C4-2B (cell line): Measurements from ENCODE around the gene PI16.

ENCODE experiments used
- H3K27ac ChIP-seq: fragments of 450-650 bp; 2 replicates; pipeline ENCODE4 v1.5.1; 2017
- ZFX ChIP-seq: fragments of 450-650 bp; IDR thresholded peaks from 2 replicates; pipeline ENCODE4 v1.6.1; 2017
- TF ChIP-seq, protein P1 (sequence below): fragments of 450-650 bp; conservative IDR thresholded peaks from 2 replicates; pipeline ENCODE4 v1.5.1; 2017; ENCODE audit warnings: mild to moderate bottlenecking

Gene PI16

DNA sequence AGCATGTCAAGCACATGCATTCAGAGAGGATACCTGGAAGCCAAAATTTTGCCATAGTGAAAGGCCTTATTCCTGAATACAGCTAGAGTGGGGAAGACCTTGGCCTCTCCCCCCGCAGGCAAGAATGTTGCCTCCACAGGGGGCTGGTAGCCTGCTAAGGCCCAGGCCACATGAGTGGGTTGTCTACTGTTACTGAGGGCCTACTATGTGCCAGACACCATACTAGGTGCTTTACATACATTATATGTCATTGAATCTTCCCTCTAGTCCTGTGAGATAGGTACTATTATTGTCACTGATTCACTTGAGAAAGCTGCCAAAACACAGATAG, 642 bp upstream of the PI16 start:
- no peak overlapping the region for H3K27ac ChIP-seq
- no peak for TF ChIP-seq ZFX
- TF ChIP-seq, protein P1, sequence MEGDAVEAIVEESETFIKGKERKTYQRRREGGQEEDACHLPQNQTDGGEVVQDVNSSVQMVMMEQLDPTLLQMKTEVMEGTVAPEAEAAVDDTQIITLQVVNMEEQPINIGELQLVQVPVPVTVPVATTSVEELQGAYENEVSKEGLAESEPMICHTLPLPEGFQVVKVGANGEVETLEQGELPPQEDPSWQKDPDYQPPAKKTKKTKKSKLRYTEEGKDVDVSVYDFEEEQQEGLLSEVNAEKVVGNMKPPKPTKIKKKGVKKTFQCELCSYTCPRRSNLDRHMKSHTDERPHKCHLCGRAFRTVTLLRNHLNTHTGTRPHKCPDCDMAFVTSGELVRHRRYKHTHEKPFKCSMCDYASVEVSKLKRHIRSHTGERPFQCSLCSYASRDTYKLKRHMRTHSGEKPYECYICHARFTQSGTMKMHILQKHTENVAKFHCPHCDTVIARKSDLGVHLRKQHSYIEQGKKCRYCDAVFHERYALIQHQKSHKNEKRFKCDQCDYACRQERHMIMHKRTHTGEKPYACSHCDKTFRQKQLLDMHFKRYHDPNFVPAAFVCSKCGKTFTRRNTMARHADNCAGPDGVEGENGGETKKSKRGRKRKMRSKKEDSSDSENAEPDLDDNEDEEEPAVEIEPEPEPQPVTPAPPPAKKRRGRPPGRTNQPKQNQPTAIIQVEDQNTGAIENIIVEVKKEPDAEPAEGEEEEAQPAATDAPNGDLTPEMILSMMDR = no peak

DNA sequence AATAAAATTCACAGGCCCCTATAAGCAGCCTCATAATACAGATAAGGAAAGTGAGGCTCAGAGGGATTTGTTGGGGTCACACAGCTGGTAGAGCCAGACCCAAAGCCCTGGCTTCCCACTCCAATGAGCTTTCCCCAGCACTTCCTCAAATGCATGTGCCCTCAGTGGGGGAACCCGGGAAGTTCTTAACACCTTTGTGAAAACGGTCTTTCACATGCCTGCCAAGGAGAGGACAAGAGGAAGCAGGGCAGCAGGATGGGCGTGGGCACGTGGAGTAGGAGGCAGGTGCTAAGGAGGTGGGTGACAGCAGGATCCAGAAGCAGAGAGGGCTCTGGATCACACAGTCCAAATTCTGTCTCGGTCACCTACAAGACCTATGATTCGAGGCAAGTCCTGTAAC, 598 bp downstream of the PI16 start:
- TF ChIP-seq ZFX = no peak
- TF ChIP-seq, protein P1 = no peak
- H3K27ac ChIP-seq = no peak overlapping the region

- TF ChIP-seq, protein P1 = no peak
- no peak for TF ChIP-seq ZFX
- no peak overlapping the region for H3K27ac ChIP-seq
Observed at GRCh38 chr6:36955671-36956445, 1.3 kb downstream of the PI16 start.

DNA sequence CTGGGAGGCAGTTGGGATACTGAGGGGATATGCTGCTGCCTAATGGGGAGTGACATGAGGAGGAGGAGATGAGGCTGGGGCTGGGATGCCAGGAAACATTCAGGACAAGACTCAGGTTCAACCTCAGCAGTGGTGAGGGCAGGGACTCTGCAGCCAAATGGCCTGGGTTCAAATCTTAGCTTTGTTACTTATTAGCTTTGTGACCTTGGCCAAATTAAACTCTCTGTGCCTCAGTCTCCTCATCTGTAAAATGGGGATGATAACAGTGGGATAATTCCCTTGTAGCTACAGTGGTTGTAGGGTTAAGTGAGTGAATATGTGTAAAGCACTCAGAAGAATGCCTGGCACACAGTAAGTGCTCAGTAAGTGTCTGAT, 1.9 kb downstream of the PI16 start:
- H3K27ac ChIP-seq = no peak overlapping the region

DNA sequence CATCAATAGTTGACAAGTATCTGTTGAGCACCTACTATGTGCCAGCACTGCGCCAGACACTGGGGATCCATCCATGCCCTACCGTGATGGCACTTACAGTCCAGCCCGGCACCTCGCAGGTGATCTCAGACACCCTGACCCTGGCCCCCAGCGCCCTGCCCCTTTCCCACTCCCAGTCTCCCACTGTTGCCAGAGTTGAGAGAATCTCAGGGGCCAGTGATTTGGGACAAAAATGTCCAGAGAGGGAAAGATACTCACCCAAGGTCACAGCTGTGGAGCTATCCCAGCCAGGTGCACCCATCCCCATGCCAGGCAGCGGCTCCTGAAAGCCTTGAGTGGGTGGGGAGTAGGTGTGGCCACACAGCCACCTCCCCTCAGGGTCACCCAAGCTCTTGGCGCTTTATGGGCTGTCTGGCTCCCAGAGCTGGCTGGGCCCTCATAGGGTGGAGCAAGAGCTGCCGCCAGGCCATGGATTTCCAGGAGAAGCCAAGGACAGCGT, 3.3 kb downstream of the PI16 start:
- TF ChIP-seq, protein P1 = no peak
- TF ChIP-seq ZFX = no peak
- no peak overlapping the region for H3K27ac ChIP-seq

More for the DNA sequence above, 1.9 kb downstream of the PI16 start:
- TF ChIP-seq, protein P1 = no peak
- no peak for TF ChIP-seq ZFX

DNA sequence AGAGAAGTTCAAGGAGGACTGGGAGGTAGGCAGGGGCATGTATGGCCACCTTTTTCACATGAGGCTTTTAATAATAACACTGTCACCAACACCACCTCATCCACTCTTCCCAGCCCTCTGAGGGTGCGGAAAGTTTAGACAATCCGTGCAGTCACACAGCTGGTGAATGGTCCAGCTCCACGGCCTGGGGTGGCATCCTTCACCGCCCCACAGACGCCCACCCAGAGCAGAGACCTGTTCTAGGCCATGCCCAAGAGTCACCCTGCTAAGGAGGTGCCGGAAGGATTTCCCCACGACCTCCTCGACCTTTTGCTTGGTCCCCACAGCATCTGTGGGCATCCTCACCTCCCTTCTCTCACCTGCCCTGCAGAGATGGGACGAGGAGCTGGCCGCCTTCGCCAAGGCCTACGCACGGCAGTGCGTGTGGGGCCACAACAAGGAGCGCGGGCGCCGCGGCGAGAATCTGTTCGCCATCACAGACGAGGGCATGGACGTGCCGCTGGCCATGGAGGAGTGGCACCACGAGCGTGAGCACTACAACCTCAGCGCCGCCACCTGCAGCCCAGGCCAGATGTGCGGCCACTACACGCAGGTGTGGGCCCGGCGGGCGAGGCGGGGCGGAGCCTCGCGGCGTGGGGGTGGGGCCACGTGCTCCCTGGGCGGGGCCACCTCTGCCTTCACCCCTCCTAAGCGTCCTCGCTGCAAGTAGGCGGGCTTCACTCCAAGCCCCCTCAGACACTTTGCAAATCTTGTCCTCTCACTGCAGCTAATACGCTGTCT, 4.4 kb downstream of the PI16 start:
- no peak for TF ChIP-seq ZFX
- TF ChIP-seq, protein P1 = no peak
- no peak overlapping the region for H3K27ac ChIP-seq
